NCI-H524 treated with DMSO at 0.1 percent for 48 hours (cell line): ENCODE measurements around the gene GNA12.
"Not testable (repeated sequence)": the region's sequence is repeated elsewhere in the genome, so short reads cannot be mapped to it uniquely, and the experiment has no call there.

Experiments
- DNase-seq: peaks from one replicate; lab custom pipeline; 2025; lab: John Stamatoyannopoulos, UW

Gene GNA12

GRCh38 chr7:2713370-2713769 is 130.7 kb downstream of the GNA12 start:
- no peak for DNase-seq

GRCh38 chr7:2711895-2712675 is 132.0 kb downstream of the GNA12 start:
- DNase-seq = no peak

GRCh38 chr7:2710901-2711551 is 133.1 kb downstream of the GNA12 start:
- no peak for DNase-seq

- DNase-seq = no peak
These were observed 133.8 kb downstream of the GNA12 start for GRCh38 chr7:2710286-2710655.

- DNase-seq = no peak
These were observed 134.4 kb downstream of the GNA12 start for GRCh38 chr7:2709553-2710285.

GRCh38 chr7:2708547-2709310 is 135.4 kb downstream of the GNA12 start:
- no peak for DNase-seq

- DNase-seq = no peak
These were observed 136.1 kb downstream of the GNA12 start for GRCh38 chr7:2708041-2708440.

- DNase-seq = no peak
These were observed 136.6 kb downstream of the GNA12 start for GRCh38 chr7:2707481-2707880.

- DNase-seq = no peak
These were observed 137.4 kb downstream of the GNA12 start for GRCh38 chr7:2706685-2707126.

GRCh38 chr7:2705371-2706096 is 138.6 kb downstream of the GNA12 start:
- DNase-seq = no peak

GRCh38 chr7:2702594-2702957 is 141.5 kb downstream of the GNA12 start:
- no peak for DNase-seq

GRCh38 chr7:2701832-2702593 is 142.1 kb downstream of the GNA12 start:
- DNase-seq = no peak

GRCh38 chr7:2701424-2701823 is 142.7 kb downstream of the GNA12 start:
- no peak for DNase-seq

- DNase-seq = no peak
These were observed 143.8 kb downstream of the GNA12 start for GRCh38 chr7:2700141-2700850.

GRCh38 chr7:2699289-2699620 is 144.9 kb downstream of the GNA12 start:
- DNase-seq = no peak

- DNase-seq = no peak
These were observed 145.4 kb downstream of the GNA12 start for GRCh38 chr7:2698581-2699288.

- DNase-seq = not testable (repeated sequence)
These were observed 150.0 kb downstream of the GNA12 start for GRCh38 chr7:2694122-2694436.

- DNase-seq = not testable (repeated sequence)
These were observed 150.5 kb downstream of the GNA12 start for GRCh38 chr7:2693420-2694121.

- DNase-seq = no peak
These were observed 151.6 kb downstream of the GNA12 start for GRCh38 chr7:2692543-2692942.
